Gastroesophageal sphincter (tissue), 3 donors: ENCODE measurements around the gene CLASP1.

Experiments used
- EP300 ChIP-seq: sonication (generic); formaldehyde crosslinking; IDR thresholded peaks from one replicate; pipeline ENCODE4 v1.6.1; 2017; ENCODE audit warnings: antibody characterized with exemption, mild to moderate bottlenecking
- POLR2A ChIP-seq, 2 donors: fragments of 450-650 bp; IDR thresholded peaks; one replicate each; pipeline ENCODE4 v1.6.1; 2017; ENCODE audit warnings: antibody characterized with exemption in 2 of 2, mild to moderate bottlenecking in 2 of 2, moderate library complexity in 1 of 2
- POLR2AphosphoS5 ChIP-seq: sonication (generic); formaldehyde crosslinking; IDR thresholded peaks from one replicate; pipeline ENCODE4 v1.6.1; 2017; ENCODE audit warnings: antibody characterized with exemption
- TF ChIP-seq, protein P1 (sequence below), 4 experiments: fragments of 200-600 bp in 2 of 4; fragments of 450-650 bp in 2 of 4; sonication (generic) in 1 of 4; IDR thresholded peaks; one replicate each; pipeline ENCODE4 v1.5.1; 2017 to 2019; ENCODE audit warnings: antibody characterized with exemption in 4 of 4, mild to moderate bottlenecking in 2 of 4, moderate library complexity in 2 of 4

- TF ChIP-seq, protein P1, sequence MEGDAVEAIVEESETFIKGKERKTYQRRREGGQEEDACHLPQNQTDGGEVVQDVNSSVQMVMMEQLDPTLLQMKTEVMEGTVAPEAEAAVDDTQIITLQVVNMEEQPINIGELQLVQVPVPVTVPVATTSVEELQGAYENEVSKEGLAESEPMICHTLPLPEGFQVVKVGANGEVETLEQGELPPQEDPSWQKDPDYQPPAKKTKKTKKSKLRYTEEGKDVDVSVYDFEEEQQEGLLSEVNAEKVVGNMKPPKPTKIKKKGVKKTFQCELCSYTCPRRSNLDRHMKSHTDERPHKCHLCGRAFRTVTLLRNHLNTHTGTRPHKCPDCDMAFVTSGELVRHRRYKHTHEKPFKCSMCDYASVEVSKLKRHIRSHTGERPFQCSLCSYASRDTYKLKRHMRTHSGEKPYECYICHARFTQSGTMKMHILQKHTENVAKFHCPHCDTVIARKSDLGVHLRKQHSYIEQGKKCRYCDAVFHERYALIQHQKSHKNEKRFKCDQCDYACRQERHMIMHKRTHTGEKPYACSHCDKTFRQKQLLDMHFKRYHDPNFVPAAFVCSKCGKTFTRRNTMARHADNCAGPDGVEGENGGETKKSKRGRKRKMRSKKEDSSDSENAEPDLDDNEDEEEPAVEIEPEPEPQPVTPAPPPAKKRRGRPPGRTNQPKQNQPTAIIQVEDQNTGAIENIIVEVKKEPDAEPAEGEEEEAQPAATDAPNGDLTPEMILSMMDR (IDR thresholded peaks at IDR 0.05): no peak
- TF ChIP-seq POLR2AphosphoS5: no peak
- no peak for TF ChIP-seq POLR2A (IDR thresholded peaks at IDR 0.05)
- no peak for TF ChIP-seq EP300
Measured at GRCh38 chr2:121532347-121532766, 116.9 kb downstream of the CLASP1 start.
